Parathyroid adenoma (tissue), 2 donors: ENCODE results near the gene PTBP1.
A peak's percentile ranks its signal among the peaks of the same experiment; 100 is the strongest.

Source experiments
- H2AFZ ChIP-seq: fragments of 300-600 bp; sonication (generic); one replicate; pipeline ENCODE4 v1.7.0; 2017; ENCODE audit warnings: antibody characterized with exemption, mild to moderate bottlenecking
- H3K27ac ChIP-seq: fragments of 300-600 bp; sonication (generic); one replicate; pipeline ENCODE4 v1.7.0; 2017
- H3K27me3 ChIP-seq: fragments of 300-600 bp; sonication (generic); one replicate; pipeline ENCODE4 v1.7.0; 2017; ENCODE audit warnings: low read length; ENCODE audit not compliant: control insufficient read depth, insufficient read depth
- H3K36me3 ChIP-seq: fragments of 300-600 bp; sonication (generic); one replicate; pipeline ENCODE4 v1.7.0; 2017; ENCODE audit warnings: low read length; ENCODE audit not compliant: control insufficient read depth, insufficient read depth
- H3K4me1 ChIP-seq: fragments of 300-600 bp; sonication (generic); one replicate; pipeline ENCODE4 v1.7.0; 2017; ENCODE audit warnings: control low read depth
- H3K4me2 ChIP-seq: fragments of 300-600 bp; sonication (generic); one replicate; pipeline ENCODE4 v1.7.0; 2017; ENCODE audit warnings: low read length
- H3K4me3 ChIP-seq: fragments of 300-600 bp; sonication (generic); one replicate; pipeline ENCODE4 v1.7.0; 2017; ENCODE audit warnings: low read depth, low read length
- H3K79me2 ChIP-seq: fragments of 300-600 bp; sonication (generic); one replicate; pipeline ENCODE4 v1.7.0; 2017; ENCODE audit warnings: control low read depth
- H3K9ac ChIP-seq: fragments of 300-600 bp; sonication (generic); one replicate; pipeline ENCODE4 v1.7.0; 2017; ENCODE audit warnings: mild to moderate bottlenecking
- H3K9me3 ChIP-seq: fragments of 300-600 bp; sonication (generic); one replicate; pipeline ENCODE4 v1.7.0; 2017; ENCODE audit warnings: low read length; ENCODE audit not compliant: control insufficient read depth
- CTCF ChIP-seq: fragments of 300-600 bp; sonication (generic); IDR thresholded peaks from one replicate; pipeline ENCODE4 v1.7.0; 2017; ENCODE audit warnings: antibody characterized with exemption, mild to moderate bottlenecking
- donor health status: primary hyperparathyroidism.

PTBP1 gene

GRCh38 chr19:855566-856120 is 58.4 kb downstream of the PTBP1 start:
- no peak overlapping the region for H3K9ac ChIP-seq
- no peak overlapping the region for H3K4me2 ChIP-seq
- H3K27me3 ChIP-seq, result no peaks in the 10 kb centered on the region
- H3K4me3 ChIP-seq, result no peak overlapping the region
- H3K36me3 ChIP-seq, result no peaks in the 10 kb centered on the region
- no peak for TF ChIP-seq CTCF
- no peaks in the 10 kb centered on the region for H3K79me2 ChIP-seq
- no peak overlapping the region for H3K27ac ChIP-seq
- no peaks in the 10 kb centered on the region for H3K9me3 ChIP-seq
- no peak overlapping the region for H2AFZ ChIP-seq
- peaks cover 2% of the 10 kb centered on the region for H3K4me1 ChIP-seq

GRCh38 chr19:858284-858683 is 61.0 kb downstream of the PTBP1 start:
- Histone ChIP-seq H3K4me1 (no peaks in the 10 kb centered on the region), H3K27ac (no peak overlapping the region), H3K9me3 (no peaks in the 10 kb centered on the region), H3K36me3 (no peaks in the 10 kb centered on the region), H3K79me2 (no peaks in the 10 kb centered on the region), H2AFZ (no peak overlapping the region), H3K4me2 (no peak overlapping the region), H3K4me3 (no peak overlapping the region), H3K27me3 (no peaks in the 10 kb centered on the region), H3K9ac (no peak overlapping the region)
- no peak for TF ChIP-seq CTCF

GRCh38 chr19:858868-859843 is 61.9 kb downstream of the PTBP1 start, which contains the start of gene CFD:
TSS of gene CFD (plus strand) at chr19:859664. CDS start at chr19:859690, 26 bp downstream.
- H3K36me3 ChIP-seq, result no peaks in the 10 kb centered on the region
- no peaks in the 10 kb centered on the region for H3K27me3 ChIP-seq
- H3K4me1 ChIP-seq, result no peaks in the 10 kb centered on the region
- TF ChIP-seq CTCF, result no peak
- no peaks in the 10 kb centered on the region for H3K9me3 ChIP-seq
- peak within 1 kb of the TSS; percentile 77 for H2AFZ ChIP-seq
- peak within 1 kb of the TSS; percentile 44 for H3K4me3 ChIP-seq
- no peak within 1 kb of the TSS for H3K27ac ChIP-seq
- H3K9ac ChIP-seq, result no peak within 1 kb of the TSS
- H3K79me2 ChIP-seq, result no peaks in the 10 kb centered on the region
- peak within 1 kb of the TSS; percentile 65 for H3K4me2 ChIP-seq

- no peak overlapping the region for H2AFZ ChIP-seq
- H3K36me3 ChIP-seq, result no peaks in the 10 kb centered on the region
- H3K9me3 ChIP-seq, result no peaks in the 10 kb centered on the region
- H3K4me2 ChIP-seq, result no peak overlapping the region
- no peak overlapping the region for H3K4me3 ChIP-seq
- H3K4me1 ChIP-seq, result no peaks in the 10 kb centered on the region
- no peaks in the 10 kb centered on the region for H3K27me3 ChIP-seq
- no peak for TF ChIP-seq CTCF
- no peak overlapping the region for H3K27ac ChIP-seq
- no peak overlapping the region for H3K9ac ChIP-seq
- no peaks in the 10 kb centered on the region for H3K79me2 ChIP-seq
Measured at GRCh38 chr19:861141-861755, 64.0 kb downstream of the PTBP1 start.
